ENCODE measurements around the gene HRH2.

- no peak for TF ChIP-seq EZH2 (IDR thresholded peaks at IDR 0.05; ENCODE audit: insufficient read depth, poor library complexity, severe bottlenecking)
- TF ChIP-seq EZH2phosphoT487 (IDR thresholded peaks at IDR 0.05; ENCODE audit: insufficient read depth, low read depth), result no peak
Observed at GRCh38 chr5:175709276-175709781, 51.5 kb downstream of the HRH2 start.
